ENCODE results near the gene CCDC142. TPM values are rescaled to one million over a fixed set of nuclear protein-coding genes. Genes with fewer than 3 reads are reported as not detected.
A peak's percentile ranks its signal among the peaks of the same experiment; 100 is the strongest.

Gene CCDC142
- total and polyA plus RNA-seq, 9 of the 15 experiments (the other 6 are each of a cell fraction or from before 2014, with no cell fraction given) = 0.55 to 11.7 (median 7.2) TPM

DNA sequence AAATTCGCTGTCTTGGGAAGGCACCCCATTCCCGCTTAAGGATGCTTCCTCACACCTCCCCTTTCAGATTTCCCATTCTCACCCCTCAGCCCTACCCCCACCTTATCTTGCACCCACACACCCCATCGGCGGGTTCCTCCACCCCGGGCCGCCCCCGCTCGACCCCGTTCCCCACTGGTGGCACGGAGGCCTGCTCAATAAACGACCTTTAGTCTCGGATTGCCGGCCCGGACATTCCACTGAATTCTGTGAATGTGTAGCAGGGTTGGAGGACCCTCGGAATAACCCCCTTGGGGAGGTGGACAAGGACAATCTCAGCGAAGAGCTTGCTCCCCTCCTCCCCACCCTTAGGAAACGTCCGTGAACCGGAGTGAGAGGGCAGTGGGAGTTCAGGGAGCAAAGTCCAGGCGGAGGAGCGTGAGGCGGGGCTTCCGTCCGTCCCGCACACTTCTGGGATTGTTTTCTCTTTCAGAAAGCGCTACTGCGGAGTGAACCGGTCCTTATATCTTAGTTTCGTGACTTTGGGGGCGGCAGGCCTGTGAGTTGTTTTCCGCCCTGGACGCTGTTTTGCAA lies 19.4 kb upstream of the CCDC142 start (continued):
- TF ChIP-seq HDAC1 (IDR thresholded peaks at IDR 0.05) (no peak), MEF2A (IDR thresholded peaks at IDR 0.05; ENCODE audit: control insufficient read depth, low read depth, low read length) (no peak), EP400 (IDR thresholded peaks at IDR 0.05) (no peak), KAT7 (CRISPR knock-in tag; IDR thresholded peaks at IDR 0.05; ENCODE audit: borderline replicate concordance) (0 out of 2 replicates have a peak, but pooled peaks have one; percentile 4), HSF4 (CRISPR knock-in tag; IDR thresholded peaks at IDR 0.05; ENCODE audit: borderline replicate concordance) (no peak), ZNF384 (IDR thresholded peaks at IDR 0.05; ENCODE audit: low read depth, low read length) (no peak), SMARCE1 (IDR thresholded peaks at IDR 0.05) (no peak), RFX1 (IDR thresholded peaks at IDR 0.05) (no peak), ZNF444 (CRISPR knock-in tag; IDR thresholded peaks at IDR 0.05) (no peak), BRD4 (IDR thresholded peaks at IDR 0.05) (0 out of 2 replicates have a peak, but pooled peaks have one; percentile 54), ZNF551 (CRISPR knock-in tag; IDR thresholded peaks at IDR 0.05) (no peak), PHF21A (IDR thresholded peaks at IDR 0.05; ENCODE audit: borderline replicate concordance, low read depth) (no peak), CREB1 (IDR thresholded peaks at IDR 0.05) (0 out of 2 replicates have a peak, but pooled peaks have one; percentile 8), CREB1 (CRISPR knock-in tag; IDR thresholded peaks at IDR 0.05) (no peak), NCOR1 (IDR thresholded peaks at IDR 0.05) (peak; percentile 63), MCM3 (IDR thresholded peaks at IDR 0.05) (no peak)
- TF ChIP-seq, protein P1, sequence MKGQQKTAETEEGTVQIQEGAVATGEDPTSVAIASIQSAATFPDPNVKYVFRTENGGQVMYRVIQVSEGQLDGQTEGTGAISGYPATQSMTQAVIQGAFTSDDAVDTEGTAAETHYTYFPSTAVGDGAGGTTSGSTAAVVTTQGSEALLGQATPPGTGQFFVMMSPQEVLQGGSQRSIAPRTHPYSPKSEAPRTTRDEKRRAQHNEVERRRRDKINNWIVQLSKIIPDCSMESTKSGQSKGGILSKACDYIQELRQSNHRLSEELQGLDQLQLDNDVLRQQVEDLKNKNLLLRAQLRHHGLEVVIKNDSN (CRISPR knock-in tag; IDR thresholded peaks at IDR 0.05) = no peak
- TF ChIP-seq, protein P2, sequence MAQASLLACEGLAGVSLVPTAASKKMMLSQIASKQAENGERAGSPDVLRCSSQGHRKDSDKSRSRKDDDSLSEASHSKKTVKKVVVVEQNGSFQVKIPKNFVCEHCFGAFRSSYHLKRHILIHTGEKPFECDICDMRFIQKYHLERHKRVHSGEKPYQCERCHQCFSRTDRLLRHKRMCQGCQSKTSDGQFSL (CRISPR knock-in tag; IDR thresholded peaks at IDR 0.05) = no peak
- TF ChIP-seq, protein P2 (tag; IDR thresholded peaks at IDR 0.05) = peak in 1 of 2 experiments; percentile 23; a peak in 1 of 4 replicates
- TF ChIP-seq, protein P3, sequence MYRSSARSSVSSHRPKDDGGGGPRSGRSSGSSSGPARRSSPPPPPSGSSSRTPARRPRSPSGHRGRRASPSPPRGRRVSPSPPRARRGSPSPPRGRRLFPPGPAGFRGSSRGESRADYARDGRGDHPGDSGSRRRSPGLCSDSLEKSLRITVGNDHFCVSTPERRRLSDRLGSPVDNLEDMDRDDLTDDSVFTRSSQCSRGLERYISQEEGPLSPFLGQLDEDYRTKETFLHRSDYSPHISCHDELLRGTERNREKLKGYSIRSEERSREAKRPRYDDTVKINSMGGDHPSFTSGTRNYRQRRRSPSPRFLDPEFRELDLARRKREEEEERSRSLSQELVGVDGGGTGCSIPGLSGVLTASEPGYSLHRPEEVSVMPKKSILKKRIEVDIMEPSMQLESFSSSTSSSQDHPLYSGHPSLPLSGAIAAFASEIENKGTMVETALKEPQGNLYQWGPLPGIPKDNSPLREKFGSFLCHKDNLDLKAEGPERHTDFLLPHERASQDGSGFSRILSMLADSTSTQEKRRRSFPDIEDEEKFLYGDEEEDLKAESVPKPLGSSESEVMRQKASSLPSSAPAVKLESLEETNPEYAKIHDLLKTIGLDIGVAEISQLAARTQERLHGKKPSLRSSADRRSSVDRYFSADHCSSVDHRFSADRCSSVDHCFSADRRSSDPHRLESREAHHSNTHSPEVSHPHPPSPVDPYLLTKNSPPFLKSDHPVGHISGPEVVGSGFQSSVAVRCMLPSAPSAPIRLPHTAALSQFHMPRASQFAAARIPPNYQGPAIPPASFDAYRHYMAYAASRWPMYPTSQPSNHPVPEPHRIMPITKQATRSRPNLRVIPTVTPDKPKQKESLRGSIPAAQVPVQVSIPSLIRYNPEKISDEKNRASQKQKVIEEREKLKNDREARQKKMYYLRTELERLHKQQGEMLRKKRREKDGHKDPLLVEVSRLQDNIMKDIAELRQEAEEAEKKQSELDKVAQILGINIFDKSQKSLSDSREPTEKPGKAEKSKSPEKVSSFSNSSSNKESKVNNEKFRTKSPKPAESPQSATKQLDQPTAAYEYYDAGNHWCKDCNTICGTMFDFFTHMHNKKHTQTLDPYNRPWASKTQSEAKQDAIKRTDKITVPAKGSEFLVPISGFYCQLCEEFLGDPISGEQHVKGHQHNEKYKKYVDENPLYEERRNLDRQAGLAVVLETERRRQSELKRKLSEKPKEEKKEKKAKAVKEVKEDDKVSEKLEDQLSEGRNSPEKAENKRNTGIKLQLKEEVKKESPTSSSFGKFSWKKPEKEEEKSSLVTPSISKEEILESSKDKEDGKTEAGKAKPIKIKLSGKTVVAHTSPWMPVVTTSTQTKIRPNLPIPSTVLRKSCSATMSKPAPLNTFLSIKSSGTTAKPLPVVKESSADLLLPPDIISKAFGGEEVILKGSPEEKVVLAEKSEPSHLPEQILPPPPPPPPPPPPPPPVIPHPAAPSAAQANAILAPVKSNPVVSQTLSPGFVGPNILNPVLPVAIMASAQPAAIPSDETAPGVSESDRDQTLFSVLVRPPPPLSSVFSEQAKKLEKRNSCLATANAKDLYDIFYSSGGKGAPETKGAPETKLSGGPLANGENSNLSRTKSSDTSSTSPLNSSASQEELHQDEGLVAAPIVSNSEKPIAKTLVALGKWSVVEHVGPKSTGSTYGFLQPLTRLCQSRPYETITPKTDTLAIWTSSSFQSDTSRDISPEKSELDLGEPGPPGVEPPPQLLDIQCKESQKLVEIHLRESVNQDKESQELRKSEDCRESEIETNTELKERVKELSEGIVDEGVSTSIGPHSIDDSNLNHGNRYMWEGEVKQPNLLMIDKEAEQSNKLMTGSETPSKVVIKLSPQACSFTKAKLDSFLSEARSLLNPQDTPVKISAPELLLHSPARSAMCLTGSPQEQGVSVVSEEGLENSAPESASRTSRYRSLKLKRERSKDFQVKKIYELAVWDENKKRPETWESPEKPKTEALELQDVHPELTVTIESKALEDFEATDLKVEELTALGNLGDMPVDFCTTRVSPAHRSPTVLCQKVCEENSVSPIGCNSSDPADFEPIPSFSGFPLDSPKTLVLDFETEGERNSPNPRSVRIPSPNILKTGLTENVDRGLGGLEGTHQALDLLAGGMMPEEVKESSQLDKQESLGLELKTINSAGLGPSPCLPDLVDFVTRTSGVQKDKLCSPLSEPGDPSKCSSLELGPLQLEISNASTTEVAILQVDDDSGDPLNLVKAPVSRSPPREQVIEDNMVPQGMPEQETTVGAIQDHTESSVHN (IDR thresholded peaks at IDR 0.05; ENCODE audit: borderline replicate concordance in 1 of 2, low read depth in 1 of 2) = no peak

Data from K562 (cell line).